ENCODE results near the gene DNAH8. TPM values are rescaled to one million over a fixed set of nuclear protein-coding genes. Genes with fewer than 3 reads are reported as not detected.

DNAH8 gene
- total RNA-seq, 2 experiments from 2014 or later: 0.03 to 0.05 TPM

DNA sequence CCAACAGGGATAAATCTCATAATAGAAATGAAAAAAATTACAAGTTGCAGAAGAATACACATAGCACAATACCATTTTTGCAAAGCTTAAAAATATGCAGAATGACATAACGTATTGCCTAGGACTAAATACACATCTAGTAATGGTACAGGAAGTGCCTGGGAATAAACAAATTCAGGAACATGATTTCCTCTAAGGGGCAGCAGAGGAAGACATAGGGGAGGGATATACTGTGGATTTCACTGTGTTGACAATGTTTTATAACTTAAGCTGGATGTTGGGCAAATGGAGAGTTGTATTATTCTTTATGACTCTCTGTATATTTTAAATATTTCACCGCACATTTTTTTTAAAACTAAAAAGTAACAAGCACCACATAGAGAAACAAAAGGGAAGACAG, 6.6 kb upstream of the DNAH8 start:
- peaks cover 28% of the 10 kb centered on the region for H3K4me1 Mint-ChIP-seq
- H3K4me3 Mint-ChIP-seq: no peak overlapping the region
- no peak for DNase-seq
- POLR2A ChIA-PET: no interaction called here
- peaks cover 4% of the 10 kb centered on the region for H3K9me3 Mint-ChIP-seq
- CTCF ChIA-PET: no interaction called here
- no peak overlapping the region for H3K27ac Mint-ChIP-seq
- H3K27me3 Mint-ChIP-seq: peaks cover 14% of the 10 kb centered on the region
- peaks cover 9% of the 10 kb centered on the region for H3K36me3 Mint-ChIP-seq (ENCODE audit: low read depth)

DNA sequence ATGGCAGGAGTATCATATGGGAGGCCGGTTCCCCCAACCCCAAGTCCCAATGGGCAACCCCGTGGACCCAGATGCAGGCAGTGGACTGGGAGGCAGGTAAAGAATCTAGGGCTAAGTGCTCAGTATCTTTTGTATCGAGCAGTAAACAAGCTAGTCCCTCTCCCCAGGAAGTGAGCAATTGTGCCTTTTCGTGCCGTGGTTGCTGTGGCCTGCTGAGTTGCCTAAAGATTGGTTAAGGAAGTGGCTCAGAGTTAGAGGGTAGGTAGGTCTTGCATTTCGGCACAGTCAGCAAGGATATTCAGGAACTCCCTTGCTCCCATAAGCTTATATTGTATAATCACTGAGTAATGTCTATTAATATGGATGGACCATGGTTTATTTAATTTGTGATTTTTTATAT, 1.3 kb upstream of the DNAH8 start:
- Mint-ChIP-seq H3K4me3 (peak overlapping the region; percentile 2), H3K4me1 (peaks cover 40% of the 10 kb centered on the region)

DNA sequence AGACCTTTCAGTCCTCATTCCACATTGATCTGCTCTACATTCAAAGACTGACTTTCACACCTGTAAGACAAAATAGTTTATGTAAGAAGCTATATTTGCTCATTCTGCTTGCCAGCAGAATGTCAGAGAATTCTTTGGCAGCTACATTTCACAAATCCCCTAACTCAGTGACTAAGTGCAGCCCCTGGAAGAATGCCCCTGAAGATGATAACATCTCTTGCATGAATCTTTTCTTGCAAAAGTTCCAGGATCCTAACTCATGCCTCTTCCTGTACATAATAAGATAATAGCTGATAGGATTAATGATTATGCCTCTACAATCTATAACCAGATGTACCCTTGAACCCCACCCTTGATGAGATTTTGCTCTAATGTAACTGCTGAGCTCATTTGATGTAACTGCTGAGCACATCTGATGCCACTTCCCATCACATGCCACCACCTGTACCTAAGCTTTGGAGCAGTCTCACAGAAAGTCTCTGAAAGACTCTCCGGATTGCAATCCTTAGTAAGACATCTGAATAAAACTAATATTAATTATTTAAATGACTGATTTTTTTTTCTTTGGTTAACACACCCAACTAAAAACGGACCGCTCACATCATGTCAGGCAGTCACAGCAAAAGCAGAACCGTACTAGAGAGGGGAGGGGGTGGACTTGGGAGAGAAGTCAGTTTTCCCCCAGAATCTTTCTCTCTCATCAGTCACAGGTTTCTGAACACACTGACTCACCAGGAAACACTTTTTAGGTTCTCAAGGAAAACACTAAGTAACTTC, 684 bp upstream of the DNAH8 start:
- POLR2A ChIA-PET: interaction anchor here (0.7 to 4.0 kb wide), 10 partner anchors 11 to 1016 kb away, joined by 3 to 80 read pairs (median 4); partner anchors contain the start of genes BTBD9, GLO1, MDGA1 and ZFAND3
- peaks cover 4% of the 10 kb centered on the region for H3K9me3 Mint-ChIP-seq

More for the DNA sequence above, 1.3 kb upstream of the DNAH8 start:
- Mint-ChIP-seq H3K9me3 (peaks cover 4% of the 10 kb centered on the region), H3K36me3 (ENCODE audit: low read depth) (peaks cover 14% of the 10 kb centered on the region), H3K27ac (peak overlapping the region; percentile 91), H3K27me3 (peaks cover 24% of the 10 kb centered on the region)
- ChIA-PET CTCF (interaction anchor here (0.6 to 3.0 kb wide), 8 partner anchors 11 to 923 kb away, joined by 3 to 19 read pairs (median 5); partner anchors contain the start of gene GLO1), POLR2A (interaction anchor here (0.7 to 4.0 kb wide), 10 partner anchors 11 to 1016 kb away, joined by 3 to 80 read pairs (median 4); partner anchors contain the start of genes BTBD9, GLO1, MDGA1 and ZFAND3)
- DNase-seq: peak; percentile 88

DNA sequence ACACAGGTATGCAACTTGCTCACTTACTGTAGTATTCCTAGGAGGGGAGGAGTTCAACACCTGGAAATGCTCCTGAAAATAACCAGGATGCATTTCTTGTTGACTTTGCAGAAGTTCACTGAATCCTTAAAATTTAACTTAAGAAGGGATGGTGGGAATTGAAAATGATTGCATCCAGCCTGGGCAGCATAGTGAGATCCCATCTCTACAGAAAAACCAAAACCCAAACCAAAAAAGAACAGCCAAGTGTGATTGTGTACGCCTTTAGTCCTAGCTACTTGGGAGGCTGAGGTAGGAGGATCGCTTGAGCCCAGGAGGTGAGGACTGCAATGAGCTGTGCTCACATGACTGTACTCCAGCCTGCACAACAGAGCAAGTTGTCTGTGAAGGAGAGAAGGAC, 1.7 kb downstream of the DNAH8 start:
- Mint-ChIP-seq H3K27me3 (peaks cover 32% of the 10 kb centered on the region), H3K4me1 (peaks cover 36% of the 10 kb centered on the region), H3K9me3 (no peaks in the 10 kb centered on the region), H3K4me3 (no peak overlapping the region), H3K27ac (no peak overlapping the region), H3K36me3 (ENCODE audit: low read depth) (peaks cover 11% of the 10 kb centered on the region)
- ChIA-PET CTCF (no interaction called here), POLR2A (interaction anchor here (0.9 kb wide), 1 partner anchor 77 kb away, joined by 3 read pairs; the partner anchor contains the start of gene BTBD9)
- no peak for DNase-seq

More for the DNA sequence above, 684 bp upstream of the DNAH8 start:
- CTCF ChIA-PET: interaction anchor here (0.6 to 3.0 kb wide), 7 partner anchors 10 to 923 kb away, joined by 3 to 19 read pairs (median 4); partner anchors contain the start of gene GLO1
- no peak for DNase-seq
- peaks cover 14% of the 10 kb centered on the region for H3K36me3 Mint-ChIP-seq (ENCODE audit: low read depth)
- H3K4me1 Mint-ChIP-seq: peaks cover 40% of the 10 kb centered on the region
- peak overlapping the region; percentile 91 for H3K27ac Mint-ChIP-seq
- H3K4me3 Mint-ChIP-seq: peak overlapping the region; percentile 22
- H3K27me3 Mint-ChIP-seq: peaks cover 28% of the 10 kb centered on the region

DNA sequence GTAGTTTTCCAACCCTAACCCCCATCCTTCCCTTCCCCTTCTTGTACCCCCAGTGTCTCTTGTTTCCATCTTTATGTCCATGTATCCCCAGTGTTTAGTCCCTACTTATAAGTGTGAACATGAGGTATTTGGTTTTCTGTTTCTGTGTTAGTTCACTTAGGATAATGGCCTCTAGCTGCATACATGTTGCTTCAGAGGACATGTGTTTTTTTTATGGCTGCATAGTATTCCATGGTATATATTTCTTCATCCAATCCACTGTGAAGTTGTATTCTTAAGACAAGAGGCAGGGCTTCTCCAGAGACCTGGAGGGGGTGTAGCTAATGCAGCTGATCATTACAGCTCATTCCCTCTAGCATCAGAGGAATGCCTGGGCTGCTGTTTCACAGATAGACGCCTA, 4.2 kb downstream of the DNAH8 start:
- Mint-ChIP-seq H3K27me3 (peaks cover 32% of the 10 kb centered on the region), H3K4me3 (no peak overlapping the region), H3K4me1 (peaks cover 15% of the 10 kb centered on the region), H3K9me3 (no peaks in the 10 kb centered on the region), H3K27ac (no peak overlapping the region), H3K36me3 (ENCODE audit: low read depth) (peaks cover 11% of the 10 kb centered on the region)
- DNase-seq: no peak
- ChIA-PET CTCF (interaction anchor here (0.8 to 1.7 kb wide), 3 partner anchors 10 to 928 kb away, joined by 3 to 5 read pairs (median 3); no protein-coding TSS in a partner anchor), POLR2A (interaction anchor here (2.6 kb wide), 1 partner anchor 16 kb away, joined by 10 read pairs; the partner anchor contains the start of gene GLO1)

DNA sequence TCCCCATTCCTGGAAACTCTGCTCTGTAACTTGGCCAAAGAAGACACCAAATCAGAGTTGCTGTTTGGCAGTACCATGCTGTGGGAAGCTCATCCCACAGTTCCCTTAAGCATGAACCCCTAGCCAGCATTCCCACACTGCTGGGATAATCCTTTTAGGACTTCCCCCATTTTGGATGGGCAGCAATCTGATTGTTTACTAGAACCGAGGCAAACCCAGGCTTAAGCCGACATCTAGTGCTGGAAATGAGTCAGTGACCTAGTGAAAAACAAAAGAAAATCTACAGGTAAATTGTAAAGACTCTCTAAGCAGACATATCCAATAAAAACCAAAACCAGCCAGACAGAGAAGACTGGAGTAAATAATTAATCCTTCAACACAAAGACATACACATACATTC, 5.2 kb downstream of the DNAH8 start:
- Mint-ChIP-seq H3K9me3 (no peaks in the 10 kb centered on the region), H3K27ac (no peak overlapping the region), H3K36me3 (ENCODE audit: low read depth) (peaks cover 11% of the 10 kb centered on the region), H3K4me3 (no peak overlapping the region), H3K27me3 (peaks cover 32% of the 10 kb centered on the region), H3K4me1 (peaks cover 15% of the 10 kb centered on the region)
- CTCF ChIA-PET: interaction anchor here (1.0 to 1.7 kb wide), 4 partner anchors 17 to 929 kb away, joined by 3 to 5 read pairs (median 4); partner anchors contain the start of gene GLO1
- POLR2A ChIA-PET: interaction anchor here (2.6 kb wide), 1 partner anchor 17 kb away, joined by 10 read pairs; the partner anchor contains the start of gene GLO1
- no peak for DNase-seq

DNA sequence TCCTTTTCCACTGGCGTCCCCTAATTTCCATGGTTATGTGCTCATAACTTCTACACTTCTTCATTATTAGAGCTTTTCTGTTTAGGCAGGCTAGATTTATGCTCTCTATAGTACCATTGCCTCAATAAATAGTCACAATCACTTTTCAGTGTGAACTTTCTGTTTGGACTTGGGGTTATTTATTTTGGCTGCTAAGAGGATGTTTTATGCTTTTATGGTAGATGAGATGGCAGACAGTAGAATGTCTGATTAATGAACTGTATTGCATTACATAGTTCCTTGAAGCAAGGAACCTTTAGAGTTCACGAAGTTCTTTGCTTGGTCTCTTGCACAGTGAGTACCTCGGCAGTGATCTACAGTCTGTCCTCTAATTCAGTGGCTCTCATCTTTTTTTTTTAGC, 6.9 kb downstream of the DNAH8 start:
- no peak for DNase-seq
- ChIA-PET CTCF (no interaction called here), POLR2A (no interaction called here)
- H3K36me3 Mint-ChIP-seq (ENCODE audit: low read depth): peaks cover 6% of the 10 kb centered on the region
- no peak overlapping the region for H3K27ac Mint-ChIP-seq
- no peak overlapping the region for H3K4me3 Mint-ChIP-seq
- no peaks in the 10 kb centered on the region for H3K9me3 Mint-ChIP-seq
- H3K4me1 Mint-ChIP-seq: peaks cover 23% of the 10 kb centered on the region
- peaks cover 23% of the 10 kb centered on the region for H3K27me3 Mint-ChIP-seq

DNA sequence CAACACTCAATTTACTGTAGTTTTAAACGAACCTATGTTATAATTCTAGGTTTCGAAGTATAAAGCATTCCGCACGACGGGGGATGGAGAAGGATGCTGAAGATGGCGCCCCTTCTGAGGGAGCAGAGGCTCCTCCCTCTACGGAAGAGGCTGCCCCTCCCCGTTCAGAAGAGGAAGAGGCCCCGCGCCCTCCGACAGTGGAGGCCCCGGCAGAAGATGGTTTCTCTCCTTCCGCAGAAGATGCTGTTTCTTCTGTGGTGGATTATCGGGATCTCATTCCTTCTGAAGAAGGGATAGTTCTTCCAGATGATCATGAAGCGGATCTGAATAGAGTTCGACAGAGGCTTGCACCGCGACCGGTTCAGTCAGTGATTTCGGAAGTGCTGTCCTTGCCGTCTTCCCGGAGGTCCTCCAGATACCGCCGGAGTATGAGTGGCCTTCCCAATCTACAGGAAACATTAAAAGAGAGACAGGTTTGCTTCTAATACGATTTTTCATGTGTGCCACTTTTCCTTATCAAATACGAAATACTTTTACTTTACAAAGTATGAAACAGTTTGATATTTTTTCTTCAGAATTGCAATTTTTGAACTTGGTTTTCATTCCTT, 7.7 kb downstream of the DNAH8 start:
- CTCF ChIA-PET: no interaction called here
- Mint-ChIP-seq H3K27ac (no peak overlapping the region), H3K36me3 (ENCODE audit: low read depth) (peaks cover 6% of the 10 kb centered on the region), H3K4me3 (no peak overlapping the region), H3K4me1 (peaks cover 27% of the 10 kb centered on the region), H3K27me3 (peaks cover 21% of the 10 kb centered on the region), H3K9me3 (no peaks in the 10 kb centered on the region)
- DNase-seq: no peak
- POLR2A ChIA-PET: no interaction called here

DNA sequence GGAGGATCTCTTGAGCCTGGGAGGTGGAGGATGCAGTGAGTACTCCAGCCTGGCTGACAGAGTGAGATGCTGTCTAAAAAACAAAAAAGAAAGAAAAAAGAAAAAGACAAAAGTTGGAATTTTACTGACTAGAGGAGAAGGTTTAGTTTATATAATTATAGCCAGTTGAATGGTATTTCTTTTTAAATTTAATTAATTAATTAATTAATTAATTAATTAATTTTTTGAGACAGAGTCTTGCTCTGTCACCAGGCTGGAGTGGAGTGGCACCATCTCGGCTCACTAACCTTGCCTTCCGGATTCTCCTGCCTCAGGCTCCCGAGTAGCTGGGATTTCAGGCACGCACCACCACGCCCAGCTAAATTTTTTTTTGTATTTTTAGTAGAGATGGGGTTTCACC, 8.7 kb downstream of the DNAH8 start:
- Mint-ChIP-seq H3K4me1 (peaks cover 27% of the 10 kb centered on the region), H3K4me3 (no peak overlapping the region), H3K27me3 (peaks cover 19% of the 10 kb centered on the region), H3K9me3 (no peaks in the 10 kb centered on the region), H3K36me3 (ENCODE audit: low read depth) (peaks cover 6% of the 10 kb centered on the region), H3K27ac (no peak overlapping the region)
- POLR2A ChIA-PET: no interaction called here
- no peak for DNase-seq
- CTCF ChIA-PET: interaction anchor here (1.5 to 2.0 kb wide), 2 partner anchors 9 to 12 kb away, joined by 3 to 6 read pairs; partner anchors contain the start of gene DNAH8

DNA sequence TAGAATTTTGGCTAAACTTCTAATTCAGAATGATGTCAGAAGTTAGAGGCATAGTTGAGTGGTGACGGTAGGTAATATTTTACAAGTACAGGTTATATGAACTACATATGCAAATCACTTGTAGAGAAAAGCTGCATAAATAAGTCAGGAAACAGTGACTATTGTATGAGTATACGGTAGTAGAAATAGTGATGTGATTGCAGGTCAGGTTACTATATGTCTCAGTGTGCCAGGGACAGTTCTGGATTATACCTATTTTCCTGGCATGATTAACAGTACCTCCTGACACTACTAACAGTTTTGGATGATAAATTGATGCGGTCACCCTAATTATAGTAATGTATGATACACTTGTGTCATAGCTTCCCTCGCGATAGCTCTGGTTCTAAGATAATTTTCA, 9.2 kb downstream of the DNAH8 start:
- Mint-ChIP-seq H3K27ac (no peak overlapping the region), H3K27me3 (peaks cover 13% of the 10 kb centered on the region), H3K4me3 (no peak overlapping the region), H3K4me1 (peaks cover 27% of the 10 kb centered on the region), H3K9me3 (no peaks in the 10 kb centered on the region), H3K36me3 (ENCODE audit: low read depth) (peaks cover 6% of the 10 kb centered on the region)
- POLR2A ChIA-PET: interaction anchor here (0.9 to 2.4 kb wide), 2 partner anchors 10 to 1027 kb away, joined by 3 to 18 read pairs; partner anchors contain the start of genes DNAH8 and MDGA1
- no peak for DNase-seq
- CTCF ChIA-PET: interaction anchor here (0.6 to 2.0 kb wide), 5 partner anchors 10 to 429 kb away, joined by 3 to 8 read pairs (median 3); partner anchors contain the start of gene DNAH8

DNA sequence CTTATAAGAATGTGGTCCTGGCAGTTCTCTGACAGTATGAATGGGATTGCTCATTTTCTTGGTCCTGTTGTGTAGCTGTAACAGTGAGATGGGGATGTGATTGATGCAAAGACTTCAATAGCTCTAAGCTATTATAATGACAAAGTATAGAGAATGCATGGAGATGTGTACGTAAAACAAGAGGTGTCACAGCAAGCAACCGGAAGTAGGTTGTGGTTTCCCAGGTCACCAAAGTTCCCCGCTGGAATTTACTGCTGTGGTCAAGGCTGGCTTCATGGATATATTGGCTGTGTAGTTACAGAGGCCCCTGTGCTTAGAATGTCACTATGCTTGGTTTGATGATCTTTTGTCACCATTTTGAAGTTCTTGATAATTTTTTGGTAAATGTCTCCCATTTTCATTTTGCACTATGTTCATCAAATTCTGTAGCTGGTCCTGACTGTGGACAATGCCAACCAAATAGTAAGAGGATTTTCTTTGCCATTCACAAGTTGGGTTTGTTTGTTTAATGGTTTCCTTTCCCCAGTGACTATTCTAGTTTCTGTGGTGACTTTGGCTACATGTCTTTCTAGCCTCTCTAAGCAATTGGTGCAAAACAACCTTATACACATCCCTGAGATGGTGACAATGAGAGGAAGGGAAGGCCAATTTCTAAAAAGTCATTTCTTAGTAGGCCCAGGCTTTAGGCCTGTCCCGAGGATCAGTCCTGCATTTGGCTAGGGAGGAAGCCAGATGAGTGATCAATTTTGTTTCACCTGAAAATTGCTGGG, 10.5 kb downstream of the DNAH8 start:
- peaks cover 4% of the 10 kb centered on the region for H3K27me3 Mint-ChIP-seq
- ChIA-PET POLR2A (interaction anchor here (0.9 to 2.4 kb wide), 2 partner anchors 11 to 1028 kb away, joined by 3 to 18 read pairs; partner anchors contain the start of genes DNAH8 and MDGA1), CTCF (interaction anchor here (1.0 to 2.0 kb wide), 4 partner anchors 10 to 47 kb away, joined by 3 to 8 read pairs (median 4); partner anchors contain the start of gene DNAH8)
- peak overlapping the region; percentile 58 for H3K27ac Mint-ChIP-seq
- no peaks in the 10 kb centered on the region for H3K9me3 Mint-ChIP-seq
- H3K4me1 Mint-ChIP-seq: peaks cover 24% of the 10 kb centered on the region
- no peak overlapping the region for H3K4me3 Mint-ChIP-seq
- peaks cover 2% of the 10 kb centered on the region for H3K36me3 Mint-ChIP-seq (ENCODE audit: low read depth)
- no peak for DNase-seq

DNA sequence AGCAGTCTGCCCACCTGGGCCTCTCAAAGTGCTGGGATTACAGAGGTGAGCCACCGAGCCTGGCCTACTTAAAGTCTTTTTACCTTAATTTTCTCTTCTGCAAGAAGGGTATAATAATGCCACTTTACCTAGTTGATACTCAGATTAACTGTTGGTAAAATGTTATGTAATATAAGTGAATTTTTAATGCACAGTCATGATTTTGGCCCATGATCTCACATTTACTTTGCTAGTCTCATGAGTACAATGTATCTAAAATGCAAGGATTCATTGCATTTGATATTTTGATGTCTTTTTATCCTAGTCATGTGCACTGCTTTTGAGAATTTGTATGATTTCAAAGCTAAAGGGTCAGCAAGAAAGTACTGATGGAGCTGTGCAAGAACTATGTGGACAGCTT, 13.1 kb downstream of the DNAH8 start:
- ChIA-PET CTCF (interaction anchor here (1.2 to 1.9 kb wide), 2 partner anchors 9 to 14 kb away, joined by 3 to 4 read pairs; no protein-coding TSS in a partner anchor), POLR2A (no interaction called here)
- H3K4me3 Mint-ChIP-seq: no peak overlapping the region

More for the DNA sequence above, 13.1 kb downstream of the DNAH8 start:
- no peaks in the 10 kb centered on the region for H3K9me3 Mint-ChIP-seq
- DNase-seq: no peak
- H3K4me1 Mint-ChIP-seq: peaks cover 23% of the 10 kb centered on the region
- H3K27me3 Mint-ChIP-seq: peaks cover 5% of the 10 kb centered on the region
- no peak overlapping the region for H3K27ac Mint-ChIP-seq
- no peaks in the 10 kb centered on the region for H3K36me3 Mint-ChIP-seq (ENCODE audit: low read depth)

All from activated CD4-positive, alpha-beta memory T cell treated with anti-CD3 and anti-CD28 coated beads, Interleukin-2, amount 10 ng/mL, durations not matched to agents 7 days and 5 days (primary cell).